GM12891 (cell line): ENCODE measurements around the gene SP140.

ENCODE experiments used
- DNase-seq: peaks from one replicate; pipeline ENCODE4 v3.0.0; 2011; ENCODE audit warnings: low spot score; ENCODE audit not compliant: insufficient read length
- FAIRE-seq: peaks from 2 replicates; lab custom pipeline; 2011; peaks lifted over from hg19 to GRCh38; lab: Jason Lieb, UNC
- PAX5 ChIP-seq: IDR thresholded peaks from 2 replicates; pipeline ENCODE4 v1.6.1; 2011; ENCODE audit warnings: low read length, moderate library complexity, mild to moderate bottlenecking; ENCODE audit not compliant: insufficient read depth, severe bottlenecking
- POLR2A ChIP-seq: IDR thresholded peaks from 2 replicates; pipeline ENCODE4 v1.6.1; 2011; ENCODE audit warnings: low read depth, low read length, control low read depth
- POLR2AphosphoS5 ChIP-seq: IDR thresholded peaks from 2 replicates; pipeline ENCODE4 v1.6.1; 2011; ENCODE audit warnings: low read depth, low read length, control low read depth
- POU2F2 ChIP-seq: IDR thresholded peaks from 2 replicates; pipeline ENCODE4 v1.6.1; 2011; ENCODE audit warnings: low read depth, mild to moderate bottlenecking, control low read depth, low read length, moderate library complexity
- SPI1 ChIP-seq: IDR thresholded peaks from 2 replicates; pipeline ENCODE4 v1.6.1; 2011; ENCODE audit warnings: low read depth, low read length, control low read depth
- TAF1 ChIP-seq: IDR thresholded peaks from 2 replicates; pipeline ENCODE4 v1.6.1; 2011; ENCODE audit warnings: low read depth, low read length, control low read depth

SP140 gene

DNA sequence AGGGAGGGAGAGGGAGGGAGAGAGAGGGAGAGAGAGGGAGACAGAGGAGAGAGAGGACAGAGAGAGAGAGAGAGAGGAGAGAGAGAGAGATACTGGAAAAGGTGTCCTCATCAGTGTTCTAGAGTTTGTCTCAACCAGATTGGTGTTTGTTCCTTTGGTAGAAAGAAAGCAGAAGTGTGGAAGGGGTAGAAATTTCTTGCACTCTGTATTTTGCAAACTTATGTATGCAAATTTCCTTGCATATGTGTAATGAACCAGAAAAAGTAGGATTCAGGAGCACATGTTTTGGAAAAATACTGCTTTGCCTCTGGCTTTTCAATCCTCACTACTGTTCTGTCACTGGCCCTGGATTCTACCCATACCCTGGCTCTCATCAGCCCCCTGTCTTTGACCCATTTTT is 1.1 kb upstream of the SP140 start:
- peak; percentile 93 for FAIRE-seq
- DNase-seq: no peak
- TF ChIP-seq POU2F2 (peak; percentile 71; the same call in 1 of the 2 replicates), TAF1 (no peak), POLR2A (no peak), PAX5 (no peak), SPI1 (peak; percentile 90), POLR2AphosphoS5 (no peak)

DNA sequence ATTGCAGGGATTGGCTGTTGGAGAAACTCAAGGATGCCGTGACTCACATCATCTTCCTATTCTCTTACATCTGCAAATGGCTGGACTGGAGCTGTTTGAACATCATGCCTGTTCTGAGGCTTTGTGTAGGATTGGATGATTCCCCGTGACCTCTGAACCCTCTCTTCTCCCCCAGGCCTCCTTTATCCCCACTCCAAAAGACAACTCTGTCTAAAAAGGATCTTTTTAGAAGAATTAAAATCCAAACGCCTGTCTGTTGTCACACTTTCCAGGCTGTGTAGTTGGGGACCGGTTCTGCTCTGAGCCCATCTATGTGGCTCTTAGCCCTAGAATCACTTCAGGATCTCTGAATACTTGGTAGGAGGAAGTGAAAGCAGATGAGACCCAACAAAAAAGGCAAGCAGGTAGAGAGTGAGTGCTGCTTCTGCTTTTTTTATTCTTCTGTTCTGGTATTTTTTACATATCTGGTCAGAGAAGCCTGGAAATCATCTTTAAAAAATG is 565 bp downstream of the SP140 start:
- DNase-seq: no peak
- no peak for FAIRE-seq
- no peak for TF ChIP-seq POLR2A
- TF ChIP-seq SPI1: peak; percentile 99
- no peak for TF ChIP-seq POU2F2
- peak; percentile 50; the same call in 1 of the 2 replicates for TF ChIP-seq TAF1

DNA sequence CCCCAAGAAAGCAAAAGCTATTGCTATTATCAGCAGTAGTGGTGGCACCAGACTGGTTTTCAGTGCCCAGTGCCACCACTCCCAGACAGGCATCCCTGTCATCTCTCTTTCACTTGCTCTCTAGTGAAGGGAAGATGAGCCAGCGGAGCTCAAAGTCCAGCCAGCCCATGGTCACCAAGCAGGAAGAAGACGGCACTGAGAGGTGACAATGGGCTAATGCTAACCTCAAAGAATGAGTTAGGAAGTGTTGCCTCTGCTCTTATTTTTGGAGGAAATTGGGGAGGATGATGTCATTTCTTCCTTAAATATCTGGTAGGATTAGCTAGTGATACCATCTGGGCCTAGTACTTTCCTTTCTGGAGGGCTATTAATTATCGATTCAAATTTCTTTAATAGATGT is 1.7 kb downstream of the SP140 start:
- TF ChIP-seq PAX5: no peak
- no peak for TF ChIP-seq POU2F2
- no peak for TF ChIP-seq TAF1
- no peak for TF ChIP-seq SPI1
- TF ChIP-seq POLR2A: no peak
- peak; percentile 58 for FAIRE-seq
- DNase-seq: no peak

DNA sequence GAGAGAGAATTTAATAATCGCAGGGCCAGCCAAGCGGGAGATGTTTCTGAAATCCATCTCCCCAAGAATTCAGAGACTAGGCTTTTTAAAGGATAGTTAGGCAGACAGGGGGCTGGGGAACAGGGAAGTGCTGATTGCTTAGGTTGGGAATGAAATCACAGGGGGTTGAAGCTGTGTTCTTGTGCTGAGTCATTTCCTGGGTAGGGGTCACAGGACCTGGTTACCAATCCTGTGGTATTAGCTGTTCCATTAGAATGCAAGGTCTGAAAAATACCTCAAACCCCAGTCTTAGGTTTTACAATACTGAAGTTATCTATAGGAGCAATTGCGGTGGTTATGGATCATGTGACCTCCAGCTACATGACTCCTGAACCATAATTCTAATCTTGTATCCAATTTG is 4.6 kb downstream of the SP140 start:
- DNase-seq: no peak
- FAIRE-seq: peak; percentile 57
- TF ChIP-seq TAF1: no peak
- no peak for TF ChIP-seq POLR2AphosphoS5
- no peak for TF ChIP-seq POU2F2
- TF ChIP-seq SPI1: peak; percentile 13; the same call in 1 of the 2 replicates

DNA sequence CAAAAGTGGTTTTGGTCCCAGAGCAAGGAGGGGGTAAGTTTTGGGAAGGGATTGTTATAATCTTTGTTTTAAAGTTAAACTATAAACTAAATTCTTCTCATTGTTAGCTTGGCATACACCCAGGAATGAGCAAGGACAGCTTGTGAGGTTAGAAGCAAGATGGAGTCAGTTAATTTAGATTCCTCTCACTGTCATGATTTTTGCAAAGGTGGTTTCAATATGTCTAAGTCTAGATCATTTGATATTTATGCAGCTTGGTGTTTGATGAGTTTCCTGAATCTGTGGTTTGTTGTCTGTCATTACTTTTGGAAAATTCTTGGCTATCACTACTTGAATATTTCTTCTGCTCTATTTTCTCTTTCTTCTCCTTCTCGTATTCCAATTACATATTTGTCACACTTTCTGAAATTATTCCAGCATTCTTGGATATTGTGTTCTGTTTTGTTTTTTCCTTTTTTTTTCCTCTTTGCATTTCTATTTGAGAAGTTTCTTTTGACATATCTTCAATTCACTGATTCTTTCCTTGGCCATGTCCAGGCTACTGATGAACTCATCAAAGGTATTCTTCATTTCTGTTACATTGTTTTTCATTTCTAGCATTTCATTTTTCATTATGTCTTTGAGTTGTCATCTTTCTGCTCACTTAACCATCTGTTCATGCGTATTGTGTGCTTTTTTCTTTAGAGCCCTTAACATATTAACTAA is 5.1 kb downstream of the SP140 start:
- TF ChIP-seq SPI1: no peak
- TF ChIP-seq POU2F2: no peak
- FAIRE-seq: peak; percentile 38
- no peak for DNase-seq

DNA sequence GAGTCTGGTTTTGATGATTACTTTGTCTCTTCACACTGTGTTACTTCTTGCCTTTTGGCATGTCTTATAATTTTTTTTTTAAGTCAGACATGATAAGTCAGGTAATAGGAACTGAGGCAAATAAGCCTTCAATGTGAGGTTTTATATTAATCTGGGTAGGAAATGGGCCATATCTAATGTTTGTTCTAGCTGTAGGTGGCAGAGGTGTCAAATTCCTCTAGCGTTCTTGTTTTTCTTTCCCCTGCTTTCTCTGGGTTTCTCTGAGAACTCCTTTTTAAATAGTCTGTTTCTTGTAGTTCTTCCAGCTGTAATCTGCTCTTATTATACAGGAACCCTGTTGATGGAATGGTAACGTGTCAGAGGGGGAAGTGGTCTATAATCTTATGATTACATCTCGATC is 5.7 kb downstream of the SP140 start:
- TF ChIP-seq POU2F2 (no peak), POLR2A (no peak), PAX5 (no peak), SPI1 (no peak), POLR2AphosphoS5 (no peak), TAF1 (no peak)
- FAIRE-seq (no peak), DNase-seq (no peak)

DNA sequence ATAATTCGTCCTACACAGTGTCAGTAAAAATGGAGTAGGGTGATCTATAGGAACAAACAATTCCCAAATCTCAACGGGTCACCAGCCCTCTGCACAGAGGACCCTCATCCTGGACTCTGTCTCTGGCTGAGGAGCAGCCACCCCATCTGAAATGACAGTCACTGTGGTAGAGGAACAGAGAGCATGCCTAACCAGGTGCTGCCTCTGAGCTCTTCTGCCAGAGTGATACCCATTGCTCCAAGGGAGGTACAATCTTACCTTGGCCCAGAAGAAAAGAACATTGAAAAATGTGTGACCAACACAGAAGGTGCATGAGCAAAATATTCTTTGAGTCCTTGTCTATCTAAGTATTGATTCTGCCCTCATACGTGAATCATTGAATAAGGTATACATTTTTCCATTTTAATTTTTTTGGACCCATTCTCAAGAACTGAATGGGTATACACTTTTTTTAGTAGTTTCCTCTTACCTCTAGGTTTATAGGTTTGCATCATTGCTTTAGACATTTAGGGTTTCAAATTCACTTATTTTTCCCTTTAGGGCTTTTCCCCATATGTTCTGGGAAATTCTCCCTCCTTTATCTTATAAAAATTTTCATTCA is 8.7 kb downstream of the SP140 start:
- no peak for DNase-seq
- peak; percentile 96 for FAIRE-seq
- TF ChIP-seq POLR2AphosphoS5: no peak
- TF ChIP-seq SPI1: peak; percentile 24

DNA sequence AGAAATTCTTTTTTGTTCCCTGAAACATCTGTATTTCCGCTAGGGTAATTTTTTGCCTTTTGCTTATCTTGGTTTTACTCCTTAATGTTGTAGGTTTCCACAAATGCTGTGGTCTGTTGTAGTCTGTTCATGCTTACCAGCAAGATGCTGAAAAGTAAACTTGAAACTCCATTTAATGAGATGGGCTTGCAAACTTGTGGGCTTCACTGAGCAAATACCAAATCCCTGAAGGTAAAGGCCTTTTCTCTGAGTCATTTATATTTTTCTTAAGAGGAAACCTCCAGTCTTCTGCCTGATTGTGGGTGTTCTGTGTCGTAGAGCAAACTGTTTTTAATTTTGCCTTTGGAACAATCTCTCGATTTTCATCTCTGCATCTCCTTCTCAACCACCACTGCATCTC is 9.3 kb downstream of the SP140 start:
- DNase-seq (no peak), FAIRE-seq (peak; percentile 85)
- TF ChIP-seq POLR2AphosphoS5 (no peak), TAF1 (no peak), POLR2A (no peak), POU2F2 (no peak), SPI1 (no peak), PAX5 (no peak)

DNA sequence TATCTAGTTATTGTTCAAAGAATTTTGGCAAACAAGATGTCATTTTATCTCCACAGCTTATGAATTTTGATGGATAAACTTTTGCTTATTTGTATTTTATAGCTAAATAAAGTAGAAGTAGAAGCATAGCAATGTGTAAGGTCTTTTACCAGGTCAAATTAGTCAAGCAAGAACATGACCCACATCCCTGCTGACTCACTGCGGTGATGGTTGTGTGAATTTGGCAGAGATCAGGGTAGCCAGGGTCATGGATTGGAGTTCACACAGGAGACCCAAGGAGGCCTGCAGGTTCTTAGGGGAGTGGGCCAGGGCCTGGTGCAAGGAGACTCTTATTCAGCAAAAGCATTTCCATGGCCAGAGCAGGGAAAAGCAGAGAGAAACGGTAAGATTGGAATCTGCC is 18.7 kb downstream of the SP140 start:
- DNase-seq (no peak), FAIRE-seq (no peak)
- TF ChIP-seq TAF1 (no peak), SPI1 (no peak), POU2F2 (no peak), POLR2AphosphoS5 (no peak), PAX5 (no peak), POLR2A (no peak)

DNA sequence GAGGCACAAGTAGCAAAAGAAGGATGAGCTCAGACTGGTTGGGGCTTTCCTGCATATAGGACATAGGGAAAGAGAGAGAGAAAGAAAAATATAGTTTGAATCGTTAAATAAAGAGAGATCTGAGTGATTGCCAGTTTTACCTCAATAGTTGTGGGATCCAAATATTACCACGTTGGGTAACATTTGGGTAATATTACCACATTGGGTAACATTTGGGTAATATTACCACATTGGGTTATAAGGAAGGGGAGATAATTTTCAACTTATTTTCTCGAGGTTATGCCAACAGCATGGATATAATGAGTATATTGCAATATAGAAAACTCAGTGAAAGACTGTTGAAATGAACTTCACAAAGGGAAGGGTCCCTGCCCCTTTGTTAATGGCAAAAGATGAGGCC is 20.7 kb downstream of the SP140 start:
- no peak for FAIRE-seq
- no peak for TF ChIP-seq POLR2AphosphoS5
- no peak for TF ChIP-seq SPI1
- no peak for TF ChIP-seq POU2F2
- no peak for TF ChIP-seq PAX5
- DNase-seq: no peak
